ENCODE measurements around the gene PLA2G3.

- TF ChIP-seq CTCF (IDR thresholded peaks at IDR 0.05): no peak
- TF ChIP-seq POLR2A (IDR thresholded peaks at IDR 0.05): no peak
- TF ChIP-seq EP300 (IDR thresholded peaks at IDR 0.05): no peak
- TF ChIP-seq POLR2AphosphoS5 (IDR thresholded peaks at IDR 0.05): no peak
Observed at GRCh38 chr22:31170971-31171370, 30.7 kb upstream of the PLA2G3 start.
